ENCODE measurements around the gene PFKFB1.

Gene PFKFB1

GRCh38 chrX:54994099-54994498, at the start of gene PFKFB1:
TSS of gene PFKFB1 (minus strand) at chrX:54994188. CDS start at chrX:54994007, 181 bp downstream.
- DNase-seq: no peak

GRCh38 chrX:55041514-55041913, 47.5 kb upstream of the PFKFB1 start:
- no peak for DNase-seq

- DNase-seq: no peak
Observed at GRCh38 chrX:55039471-55039870, 45.5 kb upstream of the PFKFB1 start.

- DNase-seq: no peak
Observed at GRCh38 chrX:55033429-55033828, 39.4 kb upstream of the PFKFB1 start.

GRCh38 chrX:55030271-55031205, 36.5 kb upstream of the PFKFB1 start, which contains the start of gene ALAS2:
TSS of gene ALAS2 (minus strand) at chrX:55030977. CDS start at chrX:55026000, 4,977 bp downstream.
- DNase-seq: no peak

- DNase-seq: no peak
Observed at GRCh38 chrX:55029291-55029690, 35.3 kb upstream of the PFKFB1 start.

- DNase-seq: no peak
Observed at GRCh38 chrX:55028611-55029010, 34.6 kb upstream of the PFKFB1 start.

GRCh38 chrX:55028040-55028439, 34.1 kb upstream of the PFKFB1 start:
- no peak for DNase-seq

- DNase-seq: no peak
Observed at GRCh38 chrX:55026840-55027239, 32.9 kb upstream of the PFKFB1 start.

- no peak for DNase-seq
Observed at GRCh38 chrX:55026143-55026542, 32.2 kb upstream of the PFKFB1 start.

- DNase-seq: no peak
Observed at GRCh38 chrX:55014897-55015299, 20.9 kb upstream of the PFKFB1 start.

- DNase-seq: no peak
Observed at GRCh38 chrX:55011294-55011693, 17.3 kb upstream of the PFKFB1 start.

GRCh38 chrX:55008571-55009358, 14.8 kb upstream of the PFKFB1 start:
- no peak for DNase-seq

GRCh38 chrX:55007656-55008055, 13.7 kb upstream of the PFKFB1 start:
- no peak for DNase-seq

GRCh38 chrX:55006827-55007621, 13.0 kb upstream of the PFKFB1 start:
- no peak for DNase-seq

- DNase-seq: no peak
Observed at GRCh38 chrX:55005256-55005655, 11.3 kb upstream of the PFKFB1 start.

- DNase-seq: no peak
Observed at GRCh38 chrX:55004231-55004630, 10.2 kb upstream of the PFKFB1 start.

- DNase-seq: peak; percentile 74
Observed at GRCh38 chrX:54999717-55000598, 6.0 kb upstream of the PFKFB1 start, which contains the start of gene APEX2. TSS of gene APEX2 (plus strand) at chrX:55000363. CDS start at chrX:55000423, 60 bp downstream.

- no peak for DNase-seq
Observed at GRCh38 chrX:54995621-54996020, 1.6 kb upstream of the PFKFB1 start.

GRCh38 chrX:54994668-54995351, 822 bp upstream of the PFKFB1 start:
- no peak for DNase-seq
